Measurements from ENCODE around the gene HCFC2. TPM values are rescaled to one million over a fixed set of nuclear protein-coding genes. Genes with fewer than 3 reads are reported as not detected.
A peak's percentile ranks its signal among the peaks of the same experiment; 100 is the strongest.

HCFC2 gene
- total and polyA plus RNA-seq, 4 donors: 5.8 to 17.4 (median 9.9) TPM

- Histone ChIP-seq H3K36me3 (ENCODE audit: control insufficient read depth in 4 of 4, insufficient read depth in 3 of 4, low read depth in 1 of 4, low read length in 3 of 4) (no peaks in the 10 kb centered on the region), H3K4me3 (ENCODE audit: low read depth in 1 of 3, low read length in 3 of 3) (peak overlapping the region; percentile 66 to 96 (median 84)), H3K27me3 (ENCODE audit: control insufficient read depth in 4 of 4, insufficient read depth in 4 of 4, low read length in 3 of 4) (no peaks in the 10 kb centered on the region), H3K9me3 (ENCODE audit: control insufficient read depth in 4 of 4, low read length in 3 of 4) (no peaks in the 10 kb centered on the region), H3K27ac (ENCODE audit: low read depth in 1 of 2, low read length in 2 of 2) (no peak overlapping the region), H3K9ac (ENCODE audit: low read depth in 1 of 2, low read length in 2 of 2) (peak overlapping the region in 1 of 2 donors; percentile 61), H3K4me1 (ENCODE audit: control insufficient read depth in 4 of 4, insufficient read depth in 4 of 4, low read length in 3 of 4) (peaks cover 9 to 37% (median 28%) of the 10 kb centered on the region in 4 donors)
- DNase-seq (ENCODE audit: low spot score): no peak
- TF ChIP-seq GABPA (IDR thresholded peaks at IDR 0.05 in 1 of 2, conservative IDR thresholded peaks at IDR 0.05 in 1 of 2) (no peak), TAF1 (conservative IDR thresholded peaks at IDR 0.05) (no peak), SP1 (IDR thresholded peaks at IDR 0.05) (no peak), FOXA1 (IDR thresholded peaks at IDR 0.05) (no peak), FOXA2 (IDR thresholded peaks at IDR 0.05) (no peak), HNF4A (conservative IDR thresholded peaks at IDR 0.05) (no peak), NR2F2 (IDR thresholded peaks at IDR 0.05) (no peak), YY1 (IDR thresholded peaks at IDR 0.05) (no peak)
- TF ChIP-seq, protein P1, sequence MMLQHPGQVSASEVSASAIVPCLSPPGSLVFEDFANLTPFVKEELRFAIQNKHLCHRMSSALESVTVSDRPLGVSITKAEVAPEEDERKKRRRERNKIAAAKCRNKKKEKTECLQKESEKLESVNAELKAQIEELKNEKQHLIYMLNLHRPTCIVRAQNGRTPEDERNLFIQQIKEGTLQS (IDR thresholded peaks at IDR 0.05): no peak
- TF ChIP-seq, protein P2, sequence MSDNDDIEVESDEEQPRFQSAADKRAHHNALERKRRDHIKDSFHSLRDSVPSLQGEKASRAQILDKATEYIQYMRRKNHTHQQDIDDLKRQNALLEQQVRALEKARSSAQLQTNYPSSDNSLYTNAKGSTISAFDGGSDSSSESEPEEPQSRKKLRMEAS (IDR thresholded peaks at IDR 0.05): no peak
- TF ChIP-seq, protein P3, sequence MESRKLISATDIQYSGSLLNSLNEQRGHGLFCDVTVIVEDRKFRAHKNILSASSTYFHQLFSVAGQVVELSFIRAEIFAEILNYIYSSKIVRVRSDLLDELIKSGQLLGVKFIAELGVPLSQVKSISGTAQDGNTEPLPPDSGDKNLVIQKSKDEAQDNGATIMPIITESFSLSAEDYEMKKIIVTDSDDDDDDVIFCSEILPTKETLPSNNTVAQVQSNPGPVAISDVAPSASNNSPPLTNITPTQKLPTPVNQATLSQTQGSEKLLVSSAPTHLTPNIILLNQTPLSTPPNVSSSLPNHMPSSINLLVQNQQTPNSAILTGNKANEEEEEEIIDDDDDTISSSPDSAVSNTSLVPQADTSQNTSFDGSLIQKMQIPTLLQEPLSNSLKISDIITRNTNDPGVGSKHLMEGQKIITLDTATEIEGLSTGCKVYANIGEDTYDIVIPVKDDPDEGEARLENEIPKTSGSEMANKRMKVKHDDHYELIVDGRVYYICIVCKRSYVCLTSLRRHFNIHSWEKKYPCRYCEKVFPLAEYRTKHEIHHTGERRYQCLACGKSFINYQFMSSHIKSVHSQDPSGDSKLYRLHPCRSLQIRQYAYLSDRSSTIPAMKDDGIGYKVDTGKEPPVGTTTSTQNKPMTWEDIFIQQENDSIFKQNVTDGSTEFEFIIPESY (IDR thresholded peaks at IDR 0.05): no peak
These were observed 72.2 kb downstream of the HCFC2 start for GRCh38 chr12:104136577-104136976.

DNA sequence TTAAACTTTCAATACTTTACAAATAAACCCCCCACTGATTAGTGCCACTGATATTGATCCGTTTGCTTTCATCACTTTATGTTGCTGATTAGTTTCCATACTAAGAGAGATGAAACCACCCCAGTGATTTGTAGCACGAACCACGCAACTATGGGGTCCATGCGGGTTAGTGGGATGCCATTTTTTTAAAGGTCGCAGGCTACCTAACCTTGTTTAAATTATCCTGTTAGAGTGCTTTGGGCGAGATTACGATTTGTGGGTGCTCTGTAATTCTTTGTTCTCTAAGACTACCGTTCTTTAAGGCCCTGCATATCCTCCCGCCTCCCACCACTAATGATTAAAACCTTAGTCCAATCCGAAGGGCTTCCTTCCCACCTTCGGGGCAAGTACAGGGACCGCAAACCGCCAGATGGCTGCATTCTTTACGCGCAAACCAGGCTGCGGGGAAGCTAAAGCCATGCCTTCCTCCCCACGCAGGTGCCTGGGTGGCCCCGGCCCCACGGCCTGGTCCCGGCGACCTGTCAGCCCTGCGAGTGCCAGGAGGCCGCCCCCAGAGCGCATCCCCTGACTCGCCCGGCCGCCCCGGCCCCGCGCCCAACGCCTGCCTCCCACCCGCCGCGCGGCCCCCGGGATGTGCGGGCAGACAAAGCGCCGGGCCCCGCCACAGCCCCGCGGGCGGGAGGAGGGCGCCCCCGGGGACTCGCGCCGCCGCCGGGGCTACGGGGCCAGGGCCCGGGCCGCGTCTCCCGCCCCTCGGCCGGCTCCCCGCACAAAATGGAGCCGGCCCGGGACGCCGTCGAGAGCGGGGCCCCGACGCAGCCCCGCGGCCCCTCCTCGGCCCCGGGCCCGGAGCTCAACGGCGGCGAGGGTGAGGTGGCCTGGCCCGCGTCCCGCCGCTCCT, 72.9 kb downstream of the HCFC2 start:
- Histone ChIP-seq H3K4me1 (ENCODE audit: control insufficient read depth in 4 of 4, insufficient read depth in 4 of 4, low read length in 3 of 4) (peaks cover 7 to 30% (median 22%) of the 10 kb centered on the region in 4 donors), H3K9me3 (ENCODE audit: control insufficient read depth in 4 of 4, low read length in 3 of 4) (no peaks in the 10 kb centered on the region), H3K36me3 (ENCODE audit: control insufficient read depth in 4 of 4, insufficient read depth in 3 of 4, low read depth in 1 of 4, low read length in 3 of 4) (no peaks in the 10 kb centered on the region), H3K9ac (ENCODE audit: low read depth in 1 of 2, low read length in 2 of 2) (peak overlapping the region; percentile 61 to 83), H3K27ac (ENCODE audit: low read depth in 1 of 2, low read length in 2 of 2) (peak overlapping the region; percentile 55 to 85), H3K27me3 (ENCODE audit: control insufficient read depth in 4 of 4, insufficient read depth in 4 of 4, low read length in 3 of 4) (no peaks in the 10 kb centered on the region), H3K4me3 (ENCODE audit: low read depth in 1 of 3, low read length in 3 of 3) (peak overlapping the region; percentile 66 to 96 (median 84))
- DNase-seq (ENCODE audit: low spot score): peak; percentile 44
- TF ChIP-seq TAF1 (conservative IDR thresholded peaks at IDR 0.05) (peak; percentile 28), EGR1 (IDR thresholded peaks at IDR 0.05; ENCODE audit: low read depth in 2 of 2) (no peak)
- TF ChIP-seq, protein P2 (IDR thresholded peaks at IDR 0.05): no peak
- WGBS: under 1% methylated on average over 78 of the region's 78 CpGs

All from liver (tissue), 9 donors.